T47D (cell line): Measurements from ENCODE around the gene AQR.

Experiments
- DNase-seq, 2 experiments: peaks; one replicate each; pipeline versions ENCODE4 v3.0.0 to v3.0.0-alpha.2; 2011 to 2012; ENCODE audit warnings: low read depth in 1 of 2, low spot score in 1 of 2
- JUND ChIP-seq: IDR thresholded peaks from 2 replicates; pipeline ENCODE4 v1.6.1; 2012; ENCODE audit warnings: low read depth
- in situ Hi-C: cut with HindIII; loops from 2 replicates; pipeline ENCODE4 v1.10.0; 2016; ENCODE audit warnings: low sequenced_read_pairs, low pct_unique_long_range_greater_than_20kb

The AQR gene

DNA sequence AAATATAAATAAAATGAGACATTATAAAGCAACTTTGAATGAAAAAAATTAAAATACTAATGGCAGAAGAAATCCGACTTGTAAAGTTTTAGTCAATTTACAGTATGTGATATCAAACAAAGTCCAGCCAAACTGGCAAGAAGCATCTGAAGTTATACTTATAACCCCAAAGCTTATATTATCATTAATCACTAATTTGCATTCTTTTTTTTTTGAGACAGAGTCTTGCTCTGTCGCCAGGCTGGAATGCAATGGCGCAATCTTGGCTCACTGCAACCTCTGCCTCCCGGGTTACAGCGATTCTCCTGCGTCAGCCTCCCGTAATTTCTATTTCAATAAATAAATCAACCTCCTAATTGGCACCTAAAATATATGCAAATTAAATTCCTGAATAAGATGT lies 80.1 kb downstream of the AQR start:
- in situ Hi-C loops = no loop called here
- no peak for TF ChIP-seq JUND

DNA sequence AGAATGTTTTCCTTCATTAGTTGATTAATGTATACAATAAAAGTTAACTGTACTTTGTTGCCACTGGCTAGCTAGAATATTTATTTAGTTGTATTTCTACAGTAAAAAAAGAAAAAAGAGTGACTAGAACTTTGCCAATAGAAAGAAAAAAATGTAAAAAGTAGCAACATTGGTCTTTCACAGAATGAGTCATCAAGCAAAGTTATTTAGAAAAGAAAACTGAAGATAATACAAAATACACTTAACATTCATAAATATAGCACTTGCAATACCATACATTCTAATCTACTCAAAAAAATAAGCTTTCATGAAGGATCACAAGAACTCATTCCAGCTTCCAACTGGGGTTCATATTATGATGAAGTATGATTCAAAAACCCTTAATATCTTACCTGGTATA lies 83.4 kb downstream of the AQR start:
- in situ Hi-C loops = no loop called here
- no peak for TF ChIP-seq JUND
- no peak for DNase-seq

More for the DNA sequence above, 80.1 kb downstream of the AQR start:
- no peak for DNase-seq

DNA sequence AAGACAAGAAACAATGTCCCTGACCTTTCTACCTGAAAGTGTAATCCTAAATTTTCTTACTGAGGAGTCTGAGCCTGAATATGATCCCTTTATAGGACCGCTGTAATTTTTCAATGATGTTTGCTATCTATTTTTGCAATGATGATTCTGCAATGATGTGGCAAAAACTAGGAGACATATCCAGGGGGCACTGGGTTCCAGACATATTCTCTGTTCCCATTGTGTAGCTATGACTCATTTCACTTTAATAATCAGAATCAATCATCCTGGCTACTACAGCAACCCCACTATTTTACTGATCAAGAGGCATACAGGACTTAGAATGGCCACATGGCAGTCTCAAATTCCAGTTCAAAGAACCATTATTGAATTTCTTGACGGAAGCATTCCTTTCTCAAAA lies 85.9 kb downstream of the AQR start:
- no peak for TF ChIP-seq JUND
- in situ Hi-C loops = no loop called here
- DNase-seq = no peak

DNA sequence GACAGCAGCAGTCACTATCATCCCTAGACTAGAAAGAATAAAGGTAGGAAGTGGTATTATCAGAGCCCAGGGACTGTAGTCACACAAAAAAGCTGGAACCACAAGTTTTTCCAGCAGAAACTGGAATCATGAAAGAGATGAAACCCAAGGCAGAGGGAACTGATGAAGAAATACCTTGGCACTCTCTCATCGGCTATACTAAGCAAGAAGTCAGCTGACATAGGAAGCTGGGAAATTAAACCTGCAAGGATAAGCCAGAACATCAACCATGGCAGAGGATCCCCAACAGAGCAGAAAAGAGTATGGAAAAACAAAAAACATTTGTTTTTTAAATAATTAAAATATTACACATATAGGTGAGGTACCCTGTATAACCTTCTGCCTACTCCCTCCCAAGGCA lies 86.5 kb downstream of the AQR start:
- no peak for TF ChIP-seq JUND
- no peak for DNase-seq
- in situ Hi-C loops = no loop called here

DNA sequence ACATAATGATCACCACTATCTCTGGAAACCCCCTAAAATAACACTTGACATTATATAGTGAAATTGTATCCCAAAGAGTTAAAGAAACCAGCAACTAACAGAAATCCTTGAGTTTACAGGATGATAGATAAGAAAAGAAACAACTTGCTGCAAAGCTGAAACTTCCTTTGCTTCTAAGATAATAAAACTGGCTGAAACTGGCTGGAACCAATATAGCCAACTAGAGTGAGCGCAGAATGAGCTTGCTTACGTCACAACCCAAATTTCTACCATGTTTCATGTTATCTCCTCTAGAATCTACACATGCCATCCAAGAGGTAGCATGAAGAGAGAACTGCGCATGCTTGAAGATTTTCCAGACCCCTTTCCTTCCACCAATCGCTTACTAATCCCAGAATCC lies 90.4 kb downstream of the AQR start:
- no peak for TF ChIP-seq JUND
- in situ Hi-C loops = no loop called here
- no peak for DNase-seq

DNA sequence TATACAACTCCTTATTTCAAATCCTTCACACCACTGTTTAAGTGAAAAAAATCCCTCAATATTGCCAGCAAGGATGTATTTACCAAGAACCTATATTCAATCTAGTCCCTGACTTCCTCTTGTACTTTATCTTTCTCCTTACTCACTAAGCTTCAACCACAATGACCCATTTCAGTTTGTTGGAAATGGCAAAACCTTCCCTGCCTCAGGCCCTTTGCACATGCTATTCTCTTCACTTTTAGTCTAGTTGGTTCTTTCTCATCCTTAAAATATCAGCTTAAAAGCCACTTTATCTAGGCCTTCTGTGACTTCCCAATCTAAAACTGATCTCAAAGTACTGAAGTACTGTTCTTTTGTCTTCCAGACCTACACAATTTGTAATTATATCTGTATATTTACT lies 92.9 kb downstream of the AQR start:
- TF ChIP-seq JUND = no peak
- in situ Hi-C loops = no loop called here
- no peak for DNase-seq

DNA sequence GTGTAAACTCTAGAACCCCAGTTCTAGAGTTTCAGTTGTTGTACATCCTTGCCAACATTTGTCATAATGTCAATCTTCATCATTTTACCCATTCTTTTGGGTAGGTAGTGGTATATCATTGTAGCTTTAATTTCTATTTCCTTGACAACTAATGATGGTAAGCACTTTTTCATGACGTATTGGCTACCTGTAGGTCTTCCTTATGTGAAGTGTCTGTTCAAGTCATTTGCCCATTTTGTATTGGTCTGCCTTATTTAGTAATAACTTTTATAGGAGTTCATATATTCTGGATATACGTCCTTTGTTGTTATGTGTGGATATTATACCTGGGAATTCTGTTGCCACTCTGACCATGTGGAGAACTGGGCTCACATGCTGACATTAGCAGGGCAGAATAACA lies 100.4 kb downstream of the AQR start:
- DNase-seq = no peak
- in situ Hi-C loops = no loop called here
- no peak for TF ChIP-seq JUND

DNA sequence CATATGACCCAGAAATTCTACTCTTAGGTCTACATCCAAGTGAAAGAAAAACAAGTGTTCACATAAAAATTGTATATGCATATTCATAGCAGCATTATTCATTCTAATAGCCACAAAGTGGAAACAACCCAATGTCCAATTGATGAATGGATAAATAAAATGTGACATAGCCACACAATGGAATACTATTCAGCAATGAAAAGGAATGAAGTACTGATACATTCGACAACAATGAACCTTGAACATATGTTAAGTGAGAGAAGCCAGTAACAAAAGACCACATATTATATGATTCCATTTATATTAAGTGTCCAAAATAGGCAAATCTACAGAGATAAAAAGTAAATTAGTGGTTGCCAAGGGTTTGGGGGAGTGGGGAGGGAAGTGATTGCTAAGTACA lies 104.0 kb downstream of the AQR start:
- no peak for DNase-seq
- no peak for TF ChIP-seq JUND
- in situ Hi-C loops = no loop called here

DNA sequence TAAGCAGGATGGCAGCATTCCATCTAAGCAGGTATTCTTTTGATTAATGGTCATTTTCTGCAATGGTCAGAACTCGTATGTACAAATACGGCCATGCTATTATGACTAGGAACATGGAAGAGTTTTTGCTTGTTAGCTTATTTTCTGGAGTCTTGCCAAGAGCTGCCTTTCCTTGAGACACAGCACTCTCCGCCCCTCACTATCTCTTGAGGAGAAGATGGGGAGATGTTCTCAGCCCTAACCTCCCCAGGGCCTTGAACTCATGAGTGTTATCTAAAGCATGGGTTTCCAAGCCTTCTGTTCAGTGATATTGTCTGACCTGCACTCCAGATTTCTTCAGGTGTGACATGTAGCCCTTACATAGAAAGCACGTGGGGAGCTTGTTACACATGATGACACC lies 108.3 kb downstream of the AQR start:
- TF ChIP-seq JUND = no peak
- DNase-seq = no peak
- in situ Hi-C loops = no loop called here

DNA sequence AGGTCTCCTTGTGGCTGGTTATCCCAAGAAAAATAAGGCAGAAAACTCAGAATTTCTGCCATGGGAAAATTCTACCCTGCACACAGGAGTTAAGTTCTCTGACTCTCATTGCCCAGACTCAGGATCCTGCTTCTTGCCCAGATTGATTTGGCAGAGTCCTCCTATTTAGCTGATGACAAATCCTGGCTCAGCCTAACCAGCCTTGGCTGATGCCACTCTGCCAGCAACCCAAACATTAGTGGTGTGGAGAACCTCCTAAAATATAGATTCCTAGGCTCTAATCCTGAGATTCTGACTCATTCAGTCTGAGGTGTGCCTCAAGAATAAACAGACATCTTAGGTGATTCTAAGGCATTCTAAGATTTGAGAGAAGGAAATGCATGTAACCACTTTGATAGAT lies 113.6 kb downstream of the AQR start:
- no peak for TF ChIP-seq JUND
- in situ Hi-C loops = no loop called here
- no peak for DNase-seq

DNA sequence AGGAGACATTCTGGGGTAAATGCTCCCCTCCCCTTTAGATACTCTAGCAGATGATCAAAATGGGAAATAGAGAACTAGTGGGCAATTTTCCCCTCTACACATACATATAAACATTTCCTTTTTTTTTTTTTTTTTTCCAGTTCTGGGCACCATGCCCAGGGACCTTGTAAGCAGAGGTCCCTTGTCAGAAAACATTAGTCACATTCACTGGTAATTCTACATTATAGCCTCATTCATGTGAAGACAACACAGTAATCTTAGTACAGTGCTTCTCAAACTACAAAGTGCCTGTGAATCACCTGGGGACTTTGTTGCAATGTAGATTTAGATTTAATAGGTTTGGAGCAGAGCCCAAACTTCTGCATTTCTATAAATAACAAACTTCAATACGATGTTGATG lies 114.1 kb downstream of the AQR start:
- no peak for DNase-seq
- in situ Hi-C loops = no loop called here
- TF ChIP-seq JUND = no peak

DNA sequence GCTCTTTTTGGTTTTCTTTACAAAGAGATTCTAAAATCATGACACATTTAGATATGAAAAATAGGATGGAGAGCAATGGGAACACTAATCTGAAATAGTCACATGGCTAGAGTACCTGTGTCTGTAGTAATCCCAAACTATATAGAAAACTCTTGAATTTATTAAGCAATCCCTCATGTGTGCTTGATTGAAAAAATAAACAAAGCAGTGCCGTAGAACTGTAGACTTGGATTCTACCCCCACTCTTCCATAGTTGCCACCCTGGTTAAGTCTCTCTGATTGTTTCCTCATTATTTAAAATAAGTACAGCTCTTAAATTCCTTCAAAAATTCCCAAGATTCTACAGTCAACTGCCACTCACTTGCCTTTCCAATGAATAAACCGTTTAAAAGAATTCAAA lies 115.3 kb downstream of the AQR start:
- no peak for TF ChIP-seq JUND
- in situ Hi-C loops = no loop called here
- no peak for DNase-seq

DNA sequence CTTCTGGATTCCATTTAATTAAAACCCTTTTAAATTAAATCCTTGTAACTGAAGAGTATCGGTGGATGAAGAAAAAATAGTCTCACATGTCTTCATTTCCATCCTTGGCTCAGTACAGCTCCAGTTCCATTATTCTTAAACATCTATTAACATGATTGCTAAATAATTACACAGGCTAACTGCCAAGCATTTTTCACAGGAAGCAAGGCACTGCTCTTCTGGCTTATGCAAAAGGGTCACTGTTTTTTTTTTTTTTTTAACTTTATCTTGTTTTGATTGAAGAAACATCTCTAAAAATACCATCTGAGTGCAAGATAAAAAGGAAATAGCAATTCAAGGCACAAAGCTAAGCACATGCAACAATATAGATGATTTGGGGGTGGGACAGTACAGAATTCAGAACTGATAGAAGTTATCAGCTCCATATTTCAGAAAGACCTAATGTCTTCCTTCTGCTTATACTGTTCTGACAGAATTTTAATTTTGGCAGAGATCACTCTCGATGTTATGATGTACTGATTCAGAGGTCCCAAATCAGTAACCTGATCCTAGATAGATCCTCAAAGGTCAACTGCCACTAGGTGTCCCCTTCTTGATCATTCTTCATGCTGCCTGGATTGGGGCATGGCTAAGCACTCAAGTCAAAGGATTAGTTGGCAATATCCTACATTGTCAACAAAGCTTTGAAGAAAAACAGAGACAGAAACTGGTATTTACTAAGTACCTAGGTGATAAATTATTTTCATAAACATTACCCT lies 116.4 kb downstream of the AQR start:
- in situ Hi-C loops = no loop called here
- DNase-seq = no peak
- TF ChIP-seq JUND = no peak

DNA sequence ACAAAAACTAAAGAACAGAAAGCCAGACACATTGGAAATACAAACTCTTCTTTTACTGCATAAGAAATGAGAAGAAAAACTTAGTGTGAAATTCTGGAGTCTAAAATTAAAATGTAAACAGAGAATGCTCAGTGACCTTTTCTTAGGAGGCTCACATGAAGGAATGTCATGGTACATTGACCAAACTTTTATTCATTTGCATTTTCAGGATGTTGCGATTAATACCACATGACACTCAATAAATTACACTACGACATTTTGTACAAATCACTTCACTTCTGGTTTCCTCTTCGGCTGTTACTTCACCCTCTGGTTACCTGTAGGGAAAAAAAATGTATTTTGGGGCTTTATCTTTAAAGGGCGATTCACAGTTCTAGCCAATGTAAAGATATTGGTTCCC lies 117.8 kb downstream of the AQR start:
- in situ Hi-C loops = no loop called here
- TF ChIP-seq JUND = no peak
- no peak for DNase-seq

DNA sequence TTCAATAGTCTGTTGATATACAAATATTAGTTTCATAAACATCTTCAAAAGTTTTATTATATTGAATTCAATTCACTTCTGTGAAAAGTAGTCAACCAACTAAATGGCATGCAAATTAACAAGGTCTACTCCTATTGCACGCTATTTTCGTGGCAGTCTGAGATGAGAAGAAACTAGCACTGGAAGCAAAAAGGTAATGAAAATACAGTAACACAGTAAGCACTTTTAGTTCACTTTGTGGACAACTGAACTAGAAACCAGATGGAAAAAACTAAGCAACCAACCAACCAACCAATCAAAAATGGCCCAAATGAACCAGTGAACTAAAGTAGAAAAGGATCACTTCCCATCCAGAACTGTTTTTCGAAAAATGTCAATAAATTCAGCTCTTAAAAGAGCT lies 118.5 kb downstream of the AQR start:
- DNase-seq = no peak
- no peak for TF ChIP-seq JUND
- in situ Hi-C loops = no loop called here
